WTC11 (cell line): ENCODE results near the gene AGBL1. TPM values are rescaled to one million over a fixed set of nuclear protein-coding genes. Genes with fewer than 3 reads are reported as not detected.

Experiments used
- ATAC-seq: fragments of 200-7000 bp; cut with Tn5 transposase; 2 replicates; pipeline ENCODE4 v1.10.0; 2021; ENCODE audit warnings: mild to moderate bottlenecking, moderate library complexity
- CTCF ChIA-PET: fragments of 300-600 bp; sonication (Branson Sonifier 250); formaldehyde crosslinking; loops from one replicate; lab custom pipeline; 2021; ENCODE audit warnings: antibody characterized with exemption; lab: Charles Lee
- POLR2A ChIA-PET: fragments of 350-600 bp; sonication (Branson Sonifier 250); formaldehyde crosslinking; loops from one replicate; lab custom pipeline; 2021; ENCODE audit warnings: antibody characterized with exemption; lab: Charles Lee
- DNase-seq: peaks from one replicate; pipeline ENCODE4 v3.0.0; 2021; ENCODE audit warnings: low spot score
- H3K27ac Mint-ChIP-seq: 2 replicates; pipeline ENCODE4 v1.8.0; 2021; ENCODE audit warnings: mixed read lengths
- H3K27me3 Mint-ChIP-seq: 2 replicates; pipeline ENCODE4 v1.8.0; 2021; ENCODE audit warnings: low read depth, mild to moderate bottlenecking, moderate library complexity, mixed read lengths
- H3K36me3 Mint-ChIP-seq: 2 replicates; pipeline ENCODE4 v1.8.0; 2021; ENCODE audit warnings: mixed read lengths
- H3K4me1 Mint-ChIP-seq: 2 replicates; pipeline ENCODE4 v1.8.0; 2022; ENCODE audit warnings: mixed read lengths
- H3K4me3 Mint-ChIP-seq: 2 replicates; pipeline ENCODE4 v1.8.0; 2021; ENCODE audit warnings: mild to moderate bottlenecking, moderate library complexity, mixed read lengths
- H3K9me3 Mint-ChIP-seq: 2 replicates; pipeline ENCODE4 v1.8.0; 2021; ENCODE audit warnings: mixed read lengths
- CTCF ChIP-seq: fragments of 200-600 bp; IDR thresholded peaks from 2 replicates; pipeline ENCODE4 v1.8.0; 2022; ENCODE audit warnings: antibody characterized with exemption
- E2F5 ChIP-seq: sonication (generic); formaldehyde crosslinking; IDR thresholded peaks from 2 replicates; pipeline ENCODE4 v1.8.1; 2022; ENCODE audit warnings: mild to moderate bottlenecking, moderate library complexity, missing genetic modification reagents
- ESRRA ChIP-seq: sonication (generic); formaldehyde crosslinking; IDR thresholded peaks from 2 replicates; pipeline ENCODE4 v1.8.1; 2022; ENCODE audit warnings: mild to moderate bottlenecking, missing genetic modification reagents, borderline replicate concordance
- MYBL2 ChIP-seq: sonication (generic); formaldehyde crosslinking; IDR thresholded peaks from 2 replicates; pipeline ENCODE4 v1.8.1; 2023; ENCODE audit warnings: mild to moderate bottlenecking, moderate library complexity, missing genetic modification reagents
- NFATC4 ChIP-seq: fragments of 250-450 bp; sonication (Bioruptor Pico); IDR thresholded peaks from 2 replicates; pipeline ENCODE4 v1.9.0; 2021; ENCODE audit warnings: mild to moderate bottlenecking
- NR3C1 ChIP-seq: sonication (generic); formaldehyde crosslinking; conservative IDR thresholded peaks from 2 replicates; pipeline ENCODE4 v1.8.1; 2023; ENCODE audit warnings: low read depth, mild to moderate bottlenecking, missing genetic modification reagents
- PRDM15 ChIP-seq: sonication (generic); formaldehyde crosslinking; IDR thresholded peaks from 2 replicates; pipeline ENCODE4 v1.8.0; 2022; ENCODE audit warnings: missing genetic modification reagents
- PREB ChIP-seq: sonication (generic); formaldehyde crosslinking; IDR thresholded peaks from 2 replicates; pipeline ENCODE4 v1.8.1; 2022; ENCODE audit warnings: mild to moderate bottlenecking, missing genetic modification reagents, moderate library complexity, borderline replicate concordance
- TP53 ChIP-seq: sonication (generic); formaldehyde crosslinking; IDR thresholded peaks from 2 replicates; pipeline ENCODE4 v1.8.1; 2023; ENCODE audit warnings: mild to moderate bottlenecking, missing genetic modification reagents
- ZBTB21 ChIP-seq: sonication (generic); formaldehyde crosslinking; IDR thresholded peaks from 2 replicates; pipeline ENCODE4 v1.8.1; 2023; ENCODE audit warnings: mild to moderate bottlenecking, missing genetic modification reagents, borderline replicate concordance
- ZNF671 ChIP-seq: fragments of 250-450 bp; sonication (Bioruptor Pico); IDR thresholded peaks from 2 replicates; pipeline ENCODE4 v1.8.0; 2021; ENCODE audit warnings: mild to moderate bottlenecking
- total RNA-seq: library from RNA; stranded (reverse); gene quantifications from 3 replicates; pipeline ENCODE4 v1.2.3, GENCODE V29; 2021
- TF ChIP-seq, protein P1 (sequence below): fragments of 250-450 bp; sonication (Bioruptor Pico); IDR thresholded peaks from 2 replicates; pipeline ENCODE4 v1.9.0; 2021; ENCODE audit warnings: mild to moderate bottlenecking, borderline replicate concordance
- TF ChIP-seq, protein P2 (sequence below): sonication (generic); formaldehyde crosslinking; IDR thresholded peaks from 2 replicates; pipeline ENCODE4 v1.8.0; 2022; ENCODE audit warnings: mild to moderate bottlenecking, missing genetic modification reagents
- TF ChIP-seq, protein P3 (sequence below): sonication (generic); formaldehyde crosslinking; IDR thresholded peaks from 2 replicates; pipeline ENCODE4 v1.8.1; 2023; ENCODE audit warnings: mild to moderate bottlenecking, moderate library complexity, missing genetic modification reagents
- TF ChIP-seq, protein P4 (sequence below): sonication (generic); formaldehyde crosslinking; IDR thresholded peaks from 2 replicates; pipeline ENCODE4 v1.8.0; 2023; ENCODE audit warnings: missing genetic modification reagents, mild to moderate bottlenecking, borderline replicate concordance

The AGBL1 gene
- total RNA-seq, 1 experiment from 2014 or later: not detected

DNA sequence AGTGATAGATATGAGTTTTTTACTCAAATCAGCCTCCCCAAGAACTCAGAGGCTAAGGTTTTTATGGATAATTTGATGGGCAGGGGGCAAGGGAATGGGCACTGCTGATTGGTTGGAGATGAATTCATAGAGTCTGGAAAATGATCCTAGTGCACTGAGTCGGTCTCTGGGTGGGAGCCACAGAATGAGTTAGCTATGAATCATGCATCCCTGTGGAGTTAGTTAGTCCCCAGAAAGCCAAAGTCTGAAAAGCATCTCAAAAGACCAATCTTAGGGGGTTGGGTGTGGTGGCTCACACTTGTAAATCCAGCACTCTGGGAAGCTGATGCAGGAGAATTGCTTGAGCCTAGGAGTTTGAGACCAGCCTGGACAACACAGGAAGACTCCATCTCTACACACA is 516.1 kb downstream of the AGBL1 start:
- ChIA-PET CTCF (no interaction called here), POLR2A (no interaction called here)
- Mint-ChIP-seq H3K36me3 (peaks cover 40% of the 10 kb centered on the region), H3K9me3 (peaks cover 57% of the 10 kb centered on the region), H3K27ac (no peak overlapping the region), H3K27me3 (no peaks in the 10 kb centered on the region), H3K4me3 (no peak overlapping the region), H3K4me1 (peaks cover 7% of the 10 kb centered on the region)
- ATAC-seq (no peak), DNase-seq (no peak)
- no peak for TF ChIP-seq NR3C1
- TF ChIP-seq, protein P1, sequence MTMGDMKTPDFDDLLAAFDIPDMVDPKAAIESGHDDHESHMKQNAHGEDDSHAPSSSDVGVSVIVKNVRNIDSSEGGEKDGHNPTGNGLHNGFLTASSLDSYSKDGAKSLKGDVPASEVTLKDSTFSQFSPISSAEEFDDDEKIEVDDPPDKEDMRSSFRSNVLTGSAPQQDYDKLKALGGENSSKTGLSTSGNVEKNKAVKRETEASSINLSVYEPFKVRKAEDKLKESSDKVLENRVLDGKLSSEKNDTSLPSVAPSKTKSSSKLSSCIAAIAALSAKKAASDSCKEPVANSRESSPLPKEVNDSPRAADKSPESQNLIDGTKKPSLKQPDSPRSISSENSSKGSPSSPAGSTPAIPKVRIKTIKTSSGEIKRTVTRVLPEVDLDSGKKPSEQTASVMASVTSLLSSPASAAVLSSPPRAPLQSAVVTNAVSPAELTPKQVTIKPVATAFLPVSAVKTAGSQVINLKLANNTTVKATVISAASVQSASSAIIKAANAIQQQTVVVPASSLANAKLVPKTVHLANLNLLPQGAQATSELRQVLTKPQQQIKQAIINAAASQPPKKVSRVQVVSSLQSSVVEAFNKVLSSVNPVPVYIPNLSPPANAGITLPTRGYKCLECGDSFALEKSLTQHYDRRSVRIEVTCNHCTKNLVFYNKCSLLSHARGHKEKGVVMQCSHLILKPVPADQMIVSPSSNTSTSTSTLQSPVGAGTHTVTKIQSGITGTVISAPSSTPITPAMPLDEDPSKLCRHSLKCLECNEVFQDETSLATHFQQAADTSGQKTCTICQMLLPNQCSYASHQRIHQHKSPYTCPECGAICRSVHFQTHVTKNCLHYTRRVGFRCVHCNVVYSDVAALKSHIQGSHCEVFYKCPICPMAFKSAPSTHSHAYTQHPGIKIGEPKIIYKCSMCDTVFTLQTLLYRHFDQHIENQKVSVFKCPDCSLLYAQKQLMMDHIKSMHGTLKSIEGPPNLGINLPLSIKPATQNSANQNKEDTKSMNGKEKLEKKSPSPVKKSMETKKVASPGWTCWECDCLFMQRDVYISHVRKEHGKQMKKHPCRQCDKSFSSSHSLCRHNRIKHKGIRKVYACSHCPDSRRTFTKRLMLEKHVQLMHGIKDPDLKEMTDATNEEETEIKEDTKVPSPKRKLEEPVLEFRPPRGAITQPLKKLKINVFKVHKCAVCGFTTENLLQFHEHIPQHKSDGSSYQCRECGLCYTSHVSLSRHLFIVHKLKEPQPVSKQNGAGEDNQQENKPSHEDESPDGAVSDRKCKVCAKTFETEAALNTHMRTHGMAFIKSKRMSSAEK: no peak
- no peak for TF ChIP-seq NFATC4 (CRISPR knock-in tag)
- no peak for TF ChIP-seq PRDM15 (CRISPR knock-in tag)
- no peak for TF ChIP-seq ZBTB21 (CRISPR knock-in tag)
- TF ChIP-seq CTCF: no peak
- no peak for TF ChIP-seq PREB (CRISPR knock-in tag)
- TF ChIP-seq TP53 (CRISPR knock-in tag): no peak
- TF ChIP-seq, protein P2, sequence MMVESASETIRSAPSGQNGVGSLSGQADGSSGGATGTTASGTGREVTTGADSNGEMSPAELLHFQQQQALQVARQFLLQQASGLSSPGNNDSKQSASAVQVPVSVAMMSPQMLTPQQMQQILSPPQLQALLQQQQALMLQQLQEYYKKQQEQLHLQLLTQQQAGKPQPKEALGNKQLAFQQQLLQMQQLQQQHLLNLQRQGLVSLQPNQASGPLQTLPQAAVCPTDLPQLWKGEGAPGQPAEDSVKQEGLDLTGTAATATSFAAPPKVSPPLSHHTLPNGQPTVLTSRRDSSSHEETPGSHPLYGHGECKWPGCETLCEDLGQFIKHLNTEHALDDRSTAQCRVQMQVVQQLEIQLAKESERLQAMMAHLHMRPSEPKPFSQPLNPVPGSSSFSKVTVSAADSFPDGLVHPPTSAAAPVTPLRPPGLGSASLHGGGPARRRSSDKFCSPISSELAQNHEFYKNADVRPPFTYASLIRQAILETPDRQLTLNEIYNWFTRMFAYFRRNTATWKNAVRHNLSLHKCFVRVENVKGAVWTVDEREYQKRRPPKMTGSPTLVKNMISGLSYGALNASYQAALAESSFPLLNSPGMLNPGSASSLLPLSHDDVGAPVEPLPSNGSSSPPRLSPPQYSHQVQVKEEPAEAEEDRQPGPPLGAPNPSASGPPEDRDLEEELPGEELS (CRISPR knock-in tag): no peak
- TF ChIP-seq, protein P3, sequence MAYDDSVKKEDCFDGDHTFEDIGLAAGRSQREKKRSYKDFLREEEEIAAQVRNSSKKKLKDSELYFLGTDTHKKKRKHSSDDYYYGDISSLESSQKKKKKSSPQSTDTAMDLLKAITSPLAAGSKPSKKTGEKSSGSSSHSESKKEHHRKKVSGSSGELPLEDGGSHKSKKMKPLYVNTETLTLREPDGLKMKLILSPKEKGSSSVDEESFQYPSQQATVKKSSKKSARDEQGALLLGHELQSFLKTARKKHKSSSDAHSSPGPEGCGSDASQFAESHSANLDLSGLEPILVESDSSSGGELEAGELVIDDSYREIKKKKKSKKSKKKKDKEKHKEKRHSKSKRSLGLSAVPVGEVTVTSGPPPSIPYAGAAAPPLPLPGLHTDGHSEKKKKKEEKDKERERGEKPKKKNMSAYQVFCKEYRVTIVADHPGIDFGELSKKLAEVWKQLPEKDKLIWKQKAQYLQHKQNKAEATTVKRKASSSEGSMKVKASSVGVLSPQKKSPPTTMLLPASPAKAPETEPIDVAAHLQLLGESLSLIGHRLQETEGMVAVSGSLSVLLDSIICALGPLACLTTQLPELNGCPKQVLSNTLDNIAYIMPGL (CRISPR knock-in tag): no peak
- TF ChIP-seq ZNF671 (CRISPR knock-in tag): no peak
- no peak for TF ChIP-seq E2F5 (CRISPR knock-in tag)
- TF ChIP-seq MYBL2 (CRISPR knock-in tag): no peak
- no peak for TF ChIP-seq ESRRA (CRISPR knock-in tag)
- TF ChIP-seq, protein P4, sequence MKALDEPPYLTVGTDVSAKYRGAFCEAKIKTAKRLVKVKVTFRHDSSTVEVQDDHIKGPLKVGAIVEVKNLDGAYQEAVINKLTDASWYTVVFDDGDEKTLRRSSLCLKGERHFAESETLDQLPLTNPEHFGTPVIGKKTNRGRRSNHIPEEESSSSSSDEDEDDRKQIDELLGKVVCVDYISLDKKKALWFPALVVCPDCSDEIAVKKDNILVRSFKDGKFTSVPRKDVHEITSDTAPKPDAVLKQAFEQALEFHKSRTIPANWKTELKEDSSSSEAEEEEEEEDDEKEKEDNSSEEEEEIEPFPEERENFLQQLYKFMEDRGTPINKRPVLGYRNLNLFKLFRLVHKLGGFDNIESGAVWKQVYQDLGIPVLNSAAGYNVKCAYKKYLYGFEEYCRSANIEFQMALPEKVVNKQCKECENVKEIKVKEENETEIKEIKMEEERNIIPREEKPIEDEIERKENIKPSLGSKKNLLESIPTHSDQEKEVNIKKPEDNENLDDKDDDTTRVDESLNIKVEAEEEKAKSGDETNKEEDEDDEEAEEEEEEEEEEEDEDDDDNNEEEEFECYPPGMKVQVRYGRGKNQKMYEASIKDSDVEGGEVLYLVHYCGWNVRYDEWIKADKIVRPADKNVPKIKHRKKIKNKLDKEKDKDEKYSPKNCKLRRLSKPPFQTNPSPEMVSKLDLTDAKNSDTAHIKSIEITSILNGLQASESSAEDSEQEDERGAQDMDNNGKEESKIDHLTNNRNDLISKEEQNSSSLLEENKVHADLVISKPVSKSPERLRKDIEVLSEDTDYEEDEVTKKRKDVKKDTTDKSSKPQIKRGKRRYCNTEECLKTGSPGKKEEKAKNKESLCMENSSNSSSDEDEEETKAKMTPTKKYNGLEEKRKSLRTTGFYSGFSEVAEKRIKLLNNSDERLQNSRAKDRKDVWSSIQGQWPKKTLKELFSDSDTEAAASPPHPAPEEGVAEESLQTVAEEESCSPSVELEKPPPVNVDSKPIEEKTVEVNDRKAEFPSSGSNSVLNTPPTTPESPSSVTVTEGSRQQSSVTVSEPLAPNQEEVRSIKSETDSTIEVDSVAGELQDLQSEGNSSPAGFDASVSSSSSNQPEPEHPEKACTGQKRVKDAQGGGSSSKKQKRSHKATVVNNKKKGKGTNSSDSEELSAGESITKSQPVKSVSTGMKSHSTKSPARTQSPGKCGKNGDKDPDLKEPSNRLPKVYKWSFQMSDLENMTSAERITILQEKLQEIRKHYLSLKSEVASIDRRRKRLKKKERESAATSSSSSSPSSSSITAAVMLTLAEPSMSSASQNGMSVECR: no peak
